OCI-LY7 (cell line): Measurements from ENCODE around the gene PARD3.

ENCODE experiments used
- CTCF ChIP-seq: fragments of 200-600 bp; sonication (generic); conservative IDR thresholded peaks from 2 replicates; pipeline ENCODE4 v1.5.1; 2014; ENCODE audit warnings: mild to moderate bottlenecking, antibody characterized with exemption, low read length, moderate library complexity, mixed read lengths
- EZH2phosphoT487 ChIP-seq: fragments of 200-600 bp; sonication (generic); IDR thresholded peaks from 2 replicates; pipeline ENCODE4 v1.6.1; 2018; ENCODE audit warnings: low read depth, borderline replicate concordance, mild to moderate bottlenecking, mixed run types, antibody characterized with exemption, low read length, moderate library complexity, mixed read lengths

- TF ChIP-seq CTCF (no peak), EZH2phosphoT487 (no peak)
Observed at GRCh38 chr10:34237898-34238455, 577.1 kb downstream of the PARD3 start.
